ENCODE data around the gene BACE1-AS. TPM values are rescaled to one million over a fixed set of nuclear protein-coding genes. Genes with fewer than 3 reads are reported as not detected.

Gene BACE1-AS
- total RNA-seq, 3 donors from 2014 or later (not counting 1 experiment from before 2014, with no cell fraction given) = 2.1 to 4.1 (median 2.4) TPM

DNA sequence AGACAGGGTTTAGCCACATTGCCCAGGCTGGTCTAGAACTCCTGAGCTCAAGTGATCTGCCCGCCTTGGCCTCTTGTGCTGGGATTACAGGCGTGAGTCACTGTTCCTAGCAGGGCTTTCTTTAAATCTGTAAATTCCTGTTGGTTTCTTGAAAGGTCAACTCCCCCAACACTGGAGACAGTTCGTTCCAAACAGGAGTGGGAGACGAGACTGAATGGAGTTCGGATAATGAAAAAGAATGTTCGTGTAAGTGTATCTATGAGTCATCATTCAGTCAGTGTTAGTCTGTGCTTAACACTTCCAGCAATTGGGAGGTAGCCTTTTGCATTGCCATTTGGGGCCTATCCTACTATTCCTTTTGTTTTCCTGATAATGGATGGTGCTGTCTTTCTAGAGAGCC lies 10.0 kb upstream of the BACE1-AS start:
- no peak overlapping the region for H3K4me3 Mint-ChIP-seq
- Histone ChIP-seq H3K36me3 (ENCODE audit: control insufficient read depth, insufficient read depth, low read length) (peaks cover 43% of the 10 kb centered on the region), H3K9me3 (ENCODE audit: control insufficient read depth, insufficient read depth, low read length) (no peaks in the 10 kb centered on the region), H3K27me3 (ENCODE audit: control insufficient read depth, insufficient read depth, low read length) (no peaks in the 10 kb centered on the region), H3K4me3 (ENCODE audit: low read length) (no peak overlapping the region), H3K4me1 (ENCODE audit: control insufficient read depth, insufficient read depth, low read length) (no peaks in the 10 kb centered on the region), H3K27ac (ENCODE audit: low read length) (no peak overlapping the region)
- no peaks in the 10 kb centered on the region for H3K27me3 Mint-ChIP-seq (ENCODE audit: low read depth in 2 of 2)
- DNase-seq = no peak
- no peaks in the 10 kb centered on the region for H3K9me3 Mint-ChIP-seq
- H3K36me3 Mint-ChIP-seq = peaks cover 21% of the 10 kb centered on the region
- 98% methylated on average over 6 of the region's 6 CpGs for WGBS (ENCODE audit: insufficient coverage)
- H3K27ac Mint-ChIP-seq = no peak overlapping the region
- no peaks in the 10 kb centered on the region for H3K4me1 Mint-ChIP-seq
- TF ChIP-seq, protein P1, sequence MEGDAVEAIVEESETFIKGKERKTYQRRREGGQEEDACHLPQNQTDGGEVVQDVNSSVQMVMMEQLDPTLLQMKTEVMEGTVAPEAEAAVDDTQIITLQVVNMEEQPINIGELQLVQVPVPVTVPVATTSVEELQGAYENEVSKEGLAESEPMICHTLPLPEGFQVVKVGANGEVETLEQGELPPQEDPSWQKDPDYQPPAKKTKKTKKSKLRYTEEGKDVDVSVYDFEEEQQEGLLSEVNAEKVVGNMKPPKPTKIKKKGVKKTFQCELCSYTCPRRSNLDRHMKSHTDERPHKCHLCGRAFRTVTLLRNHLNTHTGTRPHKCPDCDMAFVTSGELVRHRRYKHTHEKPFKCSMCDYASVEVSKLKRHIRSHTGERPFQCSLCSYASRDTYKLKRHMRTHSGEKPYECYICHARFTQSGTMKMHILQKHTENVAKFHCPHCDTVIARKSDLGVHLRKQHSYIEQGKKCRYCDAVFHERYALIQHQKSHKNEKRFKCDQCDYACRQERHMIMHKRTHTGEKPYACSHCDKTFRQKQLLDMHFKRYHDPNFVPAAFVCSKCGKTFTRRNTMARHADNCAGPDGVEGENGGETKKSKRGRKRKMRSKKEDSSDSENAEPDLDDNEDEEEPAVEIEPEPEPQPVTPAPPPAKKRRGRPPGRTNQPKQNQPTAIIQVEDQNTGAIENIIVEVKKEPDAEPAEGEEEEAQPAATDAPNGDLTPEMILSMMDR (IDR thresholded peaks at IDR 0.05) = no peak
- intact Hi-C loops (cut with micrococcal nuclease) = no loop called here
- no peak for ATAC-seq

DNA sequence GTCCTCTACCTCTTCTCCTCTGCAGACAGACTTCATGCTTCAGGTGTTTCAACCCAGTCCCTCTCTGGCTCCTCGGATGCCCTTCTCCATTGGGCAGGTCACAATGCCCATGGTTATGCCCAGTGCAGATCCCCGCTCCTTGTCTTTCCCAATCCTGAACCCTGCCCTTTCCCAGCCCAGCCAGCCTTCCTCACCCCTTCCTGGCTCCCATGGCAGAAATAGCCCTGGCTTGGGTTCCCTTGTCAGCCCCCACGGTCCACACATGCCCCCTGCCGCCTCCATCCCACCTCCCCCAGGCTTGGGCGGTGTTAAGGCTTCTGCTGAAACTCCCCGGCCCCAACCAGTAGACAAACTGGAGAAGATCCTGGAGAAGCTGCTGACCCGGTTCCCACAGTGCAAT lies 9.3 kb upstream of the BACE1-AS start:
- Histone ChIP-seq H3K4me3 (ENCODE audit: low read length) (no peak overlapping the region), H3K9me3 (ENCODE audit: control insufficient read depth, insufficient read depth, low read length) (no peaks in the 10 kb centered on the region), H3K36me3 (ENCODE audit: control insufficient read depth, insufficient read depth, low read length) (peaks cover 43% of the 10 kb centered on the region), H3K27ac (ENCODE audit: low read length) (no peak overlapping the region), H3K4me1 (ENCODE audit: control insufficient read depth, insufficient read depth, low read length) (no peaks in the 10 kb centered on the region), H3K27me3 (ENCODE audit: control insufficient read depth, insufficient read depth, low read length) (no peaks in the 10 kb centered on the region)
- TF ChIP-seq, protein P1 (IDR thresholded peaks at IDR 0.05) = no peak
- DNase-seq (no peak), ATAC-seq (no peak)
- H3K4me3 Mint-ChIP-seq = no peak overlapping the region
- intact Hi-C loops (cut with micrococcal nuclease) = no loop called here
- H3K27ac Mint-ChIP-seq = no peak overlapping the region
- 96% methylated on average over 7 of the region's 7 CpGs for WGBS (ENCODE audit: insufficient coverage)
- no peaks in the 10 kb centered on the region for H3K9me3 Mint-ChIP-seq
- H3K4me1 Mint-ChIP-seq = no peaks in the 10 kb centered on the region
- peaks cover 21% of the 10 kb centered on the region for H3K36me3 Mint-ChIP-seq
- H3K27me3 Mint-ChIP-seq (ENCODE audit: low read depth in 2 of 2) = no peaks in the 10 kb centered on the region

DNA sequence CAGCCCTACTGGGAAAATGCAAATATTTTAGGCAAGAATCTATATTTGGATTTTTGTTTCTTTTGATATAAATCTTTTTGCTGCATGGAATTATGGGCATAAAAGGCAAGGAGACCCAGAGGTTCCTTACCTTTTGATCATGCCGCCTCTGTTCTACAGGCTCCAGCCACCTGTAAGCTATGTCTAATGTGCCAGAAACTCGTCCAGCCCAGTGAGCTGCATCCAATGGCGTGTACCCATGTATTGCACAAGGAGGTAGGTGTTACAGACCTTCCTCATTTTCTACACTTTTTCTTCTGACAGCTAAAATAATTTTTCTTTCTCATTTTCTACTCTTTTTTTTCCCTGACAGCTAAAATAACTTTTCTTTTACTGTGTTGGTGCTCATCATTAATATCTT lies 8.2 kb upstream of the BACE1-AS start:
- DNase-seq (no peak), ATAC-seq (no peak)
- Histone ChIP-seq H3K36me3 (ENCODE audit: control insufficient read depth, insufficient read depth, low read length) (peaks cover 46% of the 10 kb centered on the region), H3K27me3 (ENCODE audit: control insufficient read depth, insufficient read depth, low read length) (no peaks in the 10 kb centered on the region), H3K27ac (ENCODE audit: low read length) (no peak overlapping the region), H3K4me3 (ENCODE audit: low read length) (no peak overlapping the region), H3K4me1 (ENCODE audit: control insufficient read depth, insufficient read depth, low read length) (no peaks in the 10 kb centered on the region), H3K9me3 (ENCODE audit: control insufficient read depth, insufficient read depth, low read length) (no peaks in the 10 kb centered on the region)
- Mint-ChIP-seq H3K9me3 (no peaks in the 10 kb centered on the region), H3K27ac (no peak overlapping the region), H3K36me3 (peaks cover 21% of the 10 kb centered on the region), H3K27me3 (ENCODE audit: low read depth in 2 of 2) (no peaks in the 10 kb centered on the region), H3K4me1 (no peaks in the 10 kb centered on the region), H3K4me3 (no peak overlapping the region)
- TF ChIP-seq, protein P1 (IDR thresholded peaks at IDR 0.05) = no peak
- intact Hi-C loops (cut with micrococcal nuclease) = no loop called here
- WGBS (ENCODE audit: insufficient coverage) = 91% methylated on average over 3 of the region's 3 CpGs

DNA sequence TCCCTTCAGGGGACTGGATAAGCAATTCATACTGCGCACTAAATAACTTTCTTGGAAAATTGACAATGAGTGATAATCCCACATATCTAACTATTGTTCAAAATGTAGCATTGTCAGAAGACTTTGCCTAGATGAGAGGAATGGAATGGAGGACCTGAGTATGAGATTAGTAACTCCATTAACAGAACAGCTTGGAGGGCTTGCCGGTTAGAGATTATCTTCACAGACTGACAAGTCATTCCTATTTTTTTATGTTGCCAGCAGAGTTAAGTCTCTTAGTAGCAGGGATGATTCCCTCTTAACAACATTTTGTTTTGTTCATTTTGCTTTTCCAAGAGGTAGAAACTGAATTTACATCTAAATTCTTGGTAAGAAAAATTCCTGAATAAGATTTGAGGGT lies 7.1 kb upstream of the BACE1-AS start:
- DNase-seq = no peak
- H3K9me3 Mint-ChIP-seq = no peaks in the 10 kb centered on the region
- no peak for ATAC-seq
- intact Hi-C loops (cut with micrococcal nuclease) = no loop called here
- no peaks in the 10 kb centered on the region for H3K4me1 ChIP-seq (ENCODE audit: control insufficient read depth, insufficient read depth, low read length)
- H3K27me3 ChIP-seq (ENCODE audit: control insufficient read depth, insufficient read depth, low read length) = no peaks in the 10 kb centered on the region
- no peaks in the 10 kb centered on the region for H3K27me3 Mint-ChIP-seq (ENCODE audit: low read depth in 2 of 2)
- no peaks in the 10 kb centered on the region for H3K9me3 ChIP-seq (ENCODE audit: control insufficient read depth, insufficient read depth, low read length)
- no peak overlapping the region for H3K27ac Mint-ChIP-seq
- H3K4me1 Mint-ChIP-seq = no peaks in the 10 kb centered on the region
- 100% methylated on average over 1 of the region's 2 CpGs for WGBS (ENCODE audit: insufficient coverage)
- H3K36me3 Mint-ChIP-seq = peaks cover 21% of the 10 kb centered on the region
- H3K4me3 Mint-ChIP-seq = no peak overlapping the region
- H3K4me3 ChIP-seq (ENCODE audit: low read length) = no peak overlapping the region
- H3K27ac ChIP-seq (ENCODE audit: low read length) = no peak overlapping the region
- H3K36me3 ChIP-seq (ENCODE audit: control insufficient read depth, insufficient read depth, low read length) = peaks cover 46% of the 10 kb centered on the region
- TF ChIP-seq, protein P1 (IDR thresholded peaks at IDR 0.05) = no peak
